Measurements from ENCODE around the gene PTPRT. TPM values are rescaled to one million over a fixed set of nuclear protein-coding genes. Genes with fewer than 3 reads are reported as not detected.

PTPRT gene
- total and polyA plus RNA-seq, 10 of the 15 experiments (the other 5 are each of a cell fraction or from before 2014, with no cell fraction given): not detected

- WGBS (ENCODE audit: insufficient coverage, insufficient replicate concordance, low lambda C conversion rate, missing lambda C conversion rate): 6% methylated on average over 4 of the region's 4 CpGs
- in situ Hi-C loops (cut with MboI): no loop called here
- POLR2A ChIA-PET: no interaction called here
These were observed 97.2 kb downstream of the PTPRT start for GRCh38 chr20:43092386-43093088.

More at GRCh38 chr20:43092386-43093088, 97.2 kb downstream of the PTPRT start:
- no peak overlapping the region for H3K27ac ChIP-seq (ENCODE audit: control insufficient read depth, insufficient read depth)
- no peak for DNase-seq (ENCODE audit: low read depth, low spot score)
- CTCF ChIA-PET: no interaction called here
- no peak for ATAC-seq
- H3K79me2 ChIP-seq (ENCODE audit: control insufficient read depth, insufficient read depth, low read length): no peaks in the 10 kb centered on the region
- no peaks in the 10 kb centered on the region for H3K36me3 ChIP-seq (ENCODE audit: control insufficient read depth in 2 of 2, insufficient read depth in 2 of 2, low read length in 1 of 2)
- SMC1A ChIA-PET (ENCODE audit: uncharacterized antibody, unreplicated experiment): no interaction called here
- RAD21 ChIA-PET (ENCODE audit: unreplicated experiment): no interaction called here
- intact Hi-C loops (cut with micrococcal nuclease; ENCODE audit: unreplicated experiment): no loop called here
- no peaks in the 10 kb centered on the region for H3K4me1 ChIP-seq (ENCODE audit: control insufficient read depth, insufficient read depth, low read length)
- no peak for FAIRE-seq
- no peaks in the 10 kb centered on the region for H3K27me3 ChIP-seq (replicated peaks in 1 of 2; ENCODE audit: control insufficient read depth in 2 of 2, insufficient read depth in 2 of 2, low read length in 1 of 2)
- H3K9me3 ChIP-seq (replicated peaks; ENCODE audit: control insufficient read depth, insufficient read depth, low read length): no peaks in the 10 kb centered on the region
- H4K20me1 ChIP-seq (ENCODE audit: control insufficient read depth, insufficient read depth): no peaks in the 10 kb centered on the region
- no peak overlapping the region for H2AFZ ChIP-seq (ENCODE audit: control insufficient read depth, low read depth, low read length)
- no peak overlapping the region for H3K4me2 ChIP-seq (ENCODE audit: control insufficient read depth, insufficient read depth)
- no TSS peak for BruUV-seq (replicated peaks)
- H3K4me3 ChIP-seq: no peak overlapping the region
- TF ChIP-seq BMI1 (IDR thresholded peaks at IDR 0.05; ENCODE audit: borderline replicate concordance) (no peak), NR2F1 (conservative IDR thresholded peaks at IDR 0.05) (no peak), NBN (IDR thresholded peaks at IDR 0.05) (no peak), HCFC1 (IDR thresholded peaks at IDR 0.05; ENCODE audit: low read length) (no peak), NFYA (IDR thresholded peaks at IDR 0.05; ENCODE audit: borderline replicate concordance, low read depth, low read length) (no peak), POU2F2 (IDR thresholded peaks at IDR 0.05; ENCODE audit: borderline replicate concordance, low read depth, low read length) (no peak), YY1 (IDR thresholded peaks at IDR 0.05; ENCODE audit: low read depth, low read length) (no peak), ZBTB4 (CRISPR knock-in tag; IDR thresholded peaks at IDR 0.05) (no peak), TAF1 (IDR thresholded peaks at IDR 0.05; ENCODE audit: borderline replicate concordance, low read depth, low read length) (no peak), PBX3 (IDR thresholded peaks at IDR 0.05; ENCODE audit: insufficient replicate concordance, low read depth, low read length) (no peak), POLR2AphosphoS2 (IDR thresholded peaks at IDR 0.05; ENCODE audit: low read depth, low read length) (no peak), RUNX3 (IDR thresholded peaks at IDR 0.05; ENCODE audit: low read length) (no peak), CBX5 (IDR thresholded peaks at IDR 0.05; ENCODE audit: low read depth) (no peak), ZNF24 (IDR thresholded peaks at IDR 0.05) (no peak), ZNF384 (IDR thresholded peaks at IDR 0.05; ENCODE audit: borderline replicate concordance, low read depth, low read length) (no peak), ATF7 (IDR thresholded peaks at IDR 0.05; ENCODE audit: low read depth) (no peak)
- TF ChIP-seq, protein P1, sequence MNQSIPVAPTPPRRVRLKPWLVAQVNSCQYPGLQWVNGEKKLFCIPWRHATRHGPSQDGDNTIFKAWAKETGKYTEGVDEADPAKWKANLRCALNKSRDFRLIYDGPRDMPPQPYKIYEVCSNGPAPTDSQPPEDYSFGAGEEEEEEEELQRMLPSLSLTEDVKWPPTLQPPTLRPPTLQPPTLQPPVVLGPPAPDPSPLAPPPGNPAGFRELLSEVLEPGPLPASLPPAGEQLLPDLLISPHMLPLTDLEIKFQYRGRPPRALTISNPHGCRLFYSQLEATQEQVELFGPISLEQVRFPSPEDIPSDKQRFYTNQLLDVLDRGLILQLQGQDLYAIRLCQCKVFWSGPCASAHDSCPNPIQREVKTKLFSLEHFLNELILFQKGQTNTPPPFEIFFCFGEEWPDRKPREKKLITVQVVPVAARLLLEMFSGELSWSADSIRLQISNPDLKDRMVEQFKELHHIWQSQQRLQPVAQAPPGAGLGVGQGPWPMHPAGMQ (IDR thresholded peaks at IDR 0.05; ENCODE audit: borderline replicate concordance): no peak
- TF ChIP-seq, protein P2, sequence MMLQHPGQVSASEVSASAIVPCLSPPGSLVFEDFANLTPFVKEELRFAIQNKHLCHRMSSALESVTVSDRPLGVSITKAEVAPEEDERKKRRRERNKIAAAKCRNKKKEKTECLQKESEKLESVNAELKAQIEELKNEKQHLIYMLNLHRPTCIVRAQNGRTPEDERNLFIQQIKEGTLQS (IDR thresholded peaks at IDR 0.05; ENCODE audit: borderline replicate concordance, extremely low read depth, low read depth, low read length): no peak
- H3K9ac ChIP-seq (ENCODE audit: control insufficient read depth, insufficient read depth, low read length): no peak overlapping the region
